Liver (tissue), 9 donors: ENCODE results near the gene SYNGR4. TPM values are rescaled to one million over a fixed set of nuclear protein-coding genes. Genes with fewer than 3 reads are reported as not detected.
A peak's percentile ranks its signal among the peaks of the same experiment; 100 is the strongest.

Source experiments
- DNase-seq: peaks from one replicate; pipeline ENCODE4 v3.0.0-alpha.2; 2017; ENCODE audit warnings: low spot score
- H3K27ac ChIP-seq, 2 donors: one replicate each; pipeline ENCODE4 v1.7.0; 2013; ENCODE audit warnings: inconsistent platforms in 2 of 2, low read length in 2 of 2, control low read depth in 1 of 2, low read depth in 1 of 2, mild to moderate bottlenecking in 1 of 2
- H3K27me3 ChIP-seq, 4 donors: one replicate each; pipeline versions ENCODE4 v1.6.1 to v1.7.0; 2013; ENCODE audit warnings: low read length in 3 of 4, inconsistent platforms in 1 of 4, mild to moderate bottlenecking in 1 of 4, moderate library complexity in 1 of 4; ENCODE audit not compliant: control insufficient read depth in 4 of 4, insufficient read depth in 4 of 4
- H3K36me3 ChIP-seq, 4 donors: one replicate each; pipeline versions ENCODE4 v1.6.1 to v1.7.0; 2013; ENCODE audit warnings: low read length in 3 of 4, mild to moderate bottlenecking in 3 of 4, low read depth in 1 of 4, moderate library complexity in 1 of 4; ENCODE audit not compliant: control insufficient read depth in 4 of 4, insufficient read depth in 3 of 4
- H3K4me1 ChIP-seq, 4 donors: one replicate each; pipeline versions ENCODE4 v1.6.1 to v1.7.0; 2013; ENCODE audit warnings: low read length in 3 of 4, mild to moderate bottlenecking in 3 of 4, moderate library complexity in 1 of 4; ENCODE audit not compliant: control insufficient read depth in 4 of 4, insufficient read depth in 4 of 4
- H3K4me3 ChIP-seq, 3 donors: one replicate each; pipeline versions ENCODE4 v1.6.1 to v1.7.0; 2013; ENCODE audit warnings: low read length in 3 of 3, control low read depth in 1 of 3, low read depth in 1 of 3, mild to moderate bottlenecking in 1 of 3
- H3K9ac ChIP-seq, 2 donors: one replicate each; pipeline ENCODE4 v1.7.0; 2013; ENCODE audit warnings: low read length in 2 of 2, mild to moderate bottlenecking in 2 of 2, moderate library complexity in 2 of 2, control low read depth in 1 of 2, low read depth in 1 of 2
- H3K9me3 ChIP-seq, 4 donors: one replicate each; pipeline versions ENCODE4 v1.6.1 to v1.7.0; 2013; ENCODE audit warnings: low read length in 3 of 4; ENCODE audit not compliant: control insufficient read depth in 4 of 4
- EGR1 ChIP-seq, 2 donors: IDR thresholded peaks; 2 replicates each; pipeline ENCODE4 v1.6.1; 2016 to 2018; ENCODE audit warnings: antibody characterized with exemption in 2 of 2, low read depth in 2 of 2
- FOXA1 ChIP-seq: IDR thresholded peaks from 2 replicates; pipeline ENCODE4 v1.6.1; 2016; ENCODE audit warnings: antibody characterized with exemption
- GABPA ChIP-seq, 2 donors: IDR thresholded peaks in 1 of 2; conservative IDR thresholded peaks in 1 of 2; 2 replicates each; pipeline ENCODE4 v1.6.1; 2016; ENCODE audit warnings: antibody characterized with exemption in 2 of 2, mild to moderate bottlenecking in 1 of 2, moderate library complexity in 1 of 2
- HNF4A ChIP-seq, 2 donors: conservative IDR thresholded peaks; 2 replicates each; pipeline ENCODE4 v1.6.1; 2016; ENCODE audit warnings: antibody characterized with exemption in 2 of 2, mild to moderate bottlenecking in 2 of 2
- MAX ChIP-seq: IDR thresholded peaks from 2 replicates; pipeline ENCODE4 v1.6.1; 2016; ENCODE audit warnings: antibody characterized with exemption
- NR2F2 ChIP-seq: IDR thresholded peaks from 2 replicates; pipeline ENCODE4 v1.6.1; 2016; ENCODE audit warnings: antibody characterized with exemption
- RAD21 ChIP-seq, 2 donors: IDR thresholded peaks; 2 replicates each; pipeline ENCODE4 v1.6.1; 2016; ENCODE audit warnings: antibody characterized with exemption in 2 of 2, mild to moderate bottlenecking in 2 of 2
- RXRA ChIP-seq, 2 donors: IDR thresholded peaks; 2 replicates each; pipeline ENCODE4 v1.6.1; 2017 to 2018; ENCODE audit warnings: antibody characterized with exemption in 2 of 2, mild to moderate bottlenecking in 1 of 2
- SP1 ChIP-seq: IDR thresholded peaks from 2 replicates; pipeline ENCODE4 v1.6.1; 2018; ENCODE audit warnings: antibody characterized with exemption, mild to moderate bottlenecking
- TAF1 ChIP-seq: conservative IDR thresholded peaks from 2 replicates; pipeline ENCODE4 v1.6.1; 2016; ENCODE audit warnings: antibody characterized with exemption, mild to moderate bottlenecking
- YY1 ChIP-seq: IDR thresholded peaks from 2 replicates; pipeline ENCODE4 v1.6.1; 2016; ENCODE audit warnings: antibody characterized with exemption, mild to moderate bottlenecking
- ZBTB33 ChIP-seq: IDR thresholded peaks from 2 replicates; pipeline ENCODE4 v1.6.1; 2016; ENCODE audit warnings: antibody characterized with exemption
- whole genome bisulfite sequencing: extraction: QIAGEN DNeasy Blood & Tissue Kit; methylation state at CpG from one replicate; pipeline ENCODE4 v1.1.7; 2013; 5-methylcytosine and 5-hydroxymethylcytosine counted together
- polyA plus RNA-seq, 2 donors: library from polyadenylated mRNA; stranded (reverse) in 1 of 2; unstranded in 1 of 2; fragments of 200-250 nt in 1 of 2; fragments of >200 nt in 1 of 2; fragmentation: Nextera tagmentation in 1 of 2; extraction: Ambion mirVana in 1 of 2; gene quantifications; one replicate each; pipeline versions ENCODE4 v1.2.1 to v1.2.3, GENCODE V29; 2013 to 2015
- total RNA-seq, 2 donors: library from RNA; depleted of rRNA; stranded (reverse); fragments of >200 nt; gene quantifications; one replicate each; pipeline ENCODE4 v1.2.3, GENCODE V29; 2014
- TF ChIP-seq, protein P1 (sequence below): fragments of 150-350 bp; IDR thresholded peaks from 2 replicates; pipeline ENCODE4 v1.5.1; 2017; ENCODE audit warnings: improper control_type of control experiment, low read depth, low read length; ENCODE audit not compliant: missing input control
- TF ChIP-seq, protein P2 (sequence below): IDR thresholded peaks from 2 replicates; pipeline ENCODE4 v1.6.1; 2016; ENCODE audit warnings: antibody characterized with exemption
- donor health status: healthy.
- donor health status: healthy.
- donor health status: healthy.
- donor health status: healthy.
- donor health status: healthy.

The SYNGR4 gene
- total and polyA plus RNA-seq, 4 donors = 0.09 TPM; not detected in 3

GRCh38 chr19:48397263-48398101, 33.3 kb downstream of the SYNGR4 start (continued):
- TF ChIP-seq NR2F2 (no peak), SP1 (no peak), GABPA (IDR thresholded peaks at IDR 0.05 in 1 of 2, conservative IDR thresholded peaks at IDR 0.05 in 1 of 2) (no peak), MAX (no peak), FOXA1 (no peak)
- TF ChIP-seq, protein P1, sequence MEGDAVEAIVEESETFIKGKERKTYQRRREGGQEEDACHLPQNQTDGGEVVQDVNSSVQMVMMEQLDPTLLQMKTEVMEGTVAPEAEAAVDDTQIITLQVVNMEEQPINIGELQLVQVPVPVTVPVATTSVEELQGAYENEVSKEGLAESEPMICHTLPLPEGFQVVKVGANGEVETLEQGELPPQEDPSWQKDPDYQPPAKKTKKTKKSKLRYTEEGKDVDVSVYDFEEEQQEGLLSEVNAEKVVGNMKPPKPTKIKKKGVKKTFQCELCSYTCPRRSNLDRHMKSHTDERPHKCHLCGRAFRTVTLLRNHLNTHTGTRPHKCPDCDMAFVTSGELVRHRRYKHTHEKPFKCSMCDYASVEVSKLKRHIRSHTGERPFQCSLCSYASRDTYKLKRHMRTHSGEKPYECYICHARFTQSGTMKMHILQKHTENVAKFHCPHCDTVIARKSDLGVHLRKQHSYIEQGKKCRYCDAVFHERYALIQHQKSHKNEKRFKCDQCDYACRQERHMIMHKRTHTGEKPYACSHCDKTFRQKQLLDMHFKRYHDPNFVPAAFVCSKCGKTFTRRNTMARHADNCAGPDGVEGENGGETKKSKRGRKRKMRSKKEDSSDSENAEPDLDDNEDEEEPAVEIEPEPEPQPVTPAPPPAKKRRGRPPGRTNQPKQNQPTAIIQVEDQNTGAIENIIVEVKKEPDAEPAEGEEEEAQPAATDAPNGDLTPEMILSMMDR = no peak

DNA sequence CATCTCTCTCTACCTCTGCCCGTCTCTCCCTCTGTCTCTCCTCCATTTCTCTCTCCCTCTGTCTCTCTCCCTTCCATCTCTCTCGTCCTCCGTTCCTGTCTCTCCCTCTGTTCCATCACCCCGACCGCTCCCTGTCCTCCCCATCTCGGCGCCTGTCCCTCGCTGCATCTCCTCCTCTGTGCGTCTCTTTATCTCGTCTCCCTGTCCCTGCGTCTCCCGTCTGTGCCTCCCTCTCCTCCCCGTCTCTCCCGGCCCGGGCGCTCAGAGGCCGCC, 33.9 kb downstream of the SYNGR4 start:
- H3K4me3 ChIP-seq = peak overlapping the region in 1 of 3 donors; percentile 36
- H3K9ac ChIP-seq = no peak overlapping the region
- no peak overlapping the region for H3K27ac ChIP-seq
- peaks cover 0 to 20% (median 14%) of the 10 kb centered on the region in 4 donors for H3K27me3 ChIP-seq
- TF ChIP-seq RXRA (IDR thresholded peaks at IDR 0.05) = no peak
- no peak for TF ChIP-seq EGR1 (IDR thresholded peaks at IDR 0.05; ENCODE audit: low read depth in 2 of 2)
- no peak for TF ChIP-seq RAD21 (IDR thresholded peaks at IDR 0.05)
- TF ChIP-seq MAX = no peak
- TF ChIP-seq YY1 = no peak
- no peak for TF ChIP-seq ZBTB33
- TF ChIP-seq FOXA1 = no peak
- TF ChIP-seq, protein P2, sequence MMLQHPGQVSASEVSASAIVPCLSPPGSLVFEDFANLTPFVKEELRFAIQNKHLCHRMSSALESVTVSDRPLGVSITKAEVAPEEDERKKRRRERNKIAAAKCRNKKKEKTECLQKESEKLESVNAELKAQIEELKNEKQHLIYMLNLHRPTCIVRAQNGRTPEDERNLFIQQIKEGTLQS = no peak
- TF ChIP-seq HNF4A (conservative IDR thresholded peaks at IDR 0.05) = no peak
- no peak for TF ChIP-seq TAF1
- no peak for DNase-seq
- peaks cover 0 to 8% (median 4%) of the 10 kb centered on the region in 4 donors for H3K4me1 ChIP-seq
- 5% methylated on average over 17 of the region's 17 CpGs for WGBS
- H3K9me3 ChIP-seq = no peaks in the 10 kb centered on the region
- no peaks in the 10 kb centered on the region for H3K36me3 ChIP-seq
